IMR-90 (cell line): ENCODE results near the gene C20orf144. TPM values are rescaled to one million over a fixed set of nuclear protein-coding genes. Genes with fewer than 3 reads are reported as not detected.

Experiments used
- ATAC-seq: fragments of 200-7000 bp; cut with Tn5 transposase; 2 replicates; pipeline ENCODE4 v1.9.1; 2020; ENCODE audit warnings: low read depth, mild to moderate bottlenecking, moderate library complexity
- BruUV-seq: library from RNA; stranded (reverse); fragments of 400-500 nt; replicated peaks from 2 replicates; lab custom pipeline; 2021; lab: Mats Ljungman, UMichigan
- CTCF ChIA-PET: fragments of 300-600 bp; formaldehyde crosslinking; extraction: SDS; loops from one replicate; lab custom pipeline; 2021; ENCODE audit warnings: antibody characterized with exemption; lab: Yijun Ruan, JAX
- POLR2A ChIA-PET: fragments of 300-600 bp; sonication (Branson Sonifier 250); formaldehyde crosslinking; loops from one replicate; lab custom pipeline; 2022; ENCODE audit warnings: antibody characterized with exemption; ENCODE audit not compliant: unreplicated experiment; lab: Charles Lee
- DNase-seq: peaks from one replicate; pipeline ENCODE4 v3.0.0; 2013
- H2AFZ ChIP-seq: replicated peaks from 2 replicates; pipeline ENCODE3; 2013; ENCODE audit warnings: low read length, mild to moderate bottlenecking; ENCODE audit not compliant: poor library complexity
- H2AK5ac ChIP-seq: 2 replicates; pipeline ENCODE4 v1.6.1; 2013; ENCODE audit warnings: low read depth, low read length, inconsistent platforms
- H2AK9ac ChIP-seq: replicated peaks from 2 replicates; pipeline ENCODE3; 2013; ENCODE audit warnings: mild to moderate bottlenecking, low read depth, low read length, moderate library complexity; ENCODE audit not compliant: poor library complexity
- H2BK120ac ChIP-seq: 2 replicates; pipeline ENCODE4 v1.6.1; 2013; ENCODE audit warnings: low read depth, low read length, inconsistent platforms
- H2BK15ac ChIP-seq: 3 replicates; pipeline ENCODE4 v1.6.1; 2013; ENCODE audit warnings: low read depth, low read length, inconsistent platforms
- H2BK20ac ChIP-seq: 2 replicates; pipeline ENCODE4 v1.6.1; 2013; ENCODE audit warnings: low read depth, mild to moderate bottlenecking, inconsistent platforms, low read length, moderate library complexity
- H2BK5ac ChIP-seq: 2 replicates; pipeline ENCODE4 v1.6.1; 2013; ENCODE audit warnings: mild to moderate bottlenecking, low read depth, low read length, inconsistent platforms; ENCODE audit not compliant: poor library complexity, severe bottlenecking
- H3K14ac ChIP-seq: replicated peaks from 2 replicates; pipeline ENCODE4 v1.6.1; 2013; ENCODE audit warnings: low read depth, low read length, inconsistent platforms
- H3K18ac ChIP-seq: 2 replicates; pipeline ENCODE4 v1.6.1; 2013; ENCODE audit warnings: low read depth, low read length, control low read depth
- H3K23ac ChIP-seq: 2 replicates; pipeline ENCODE4 v1.6.1; 2013; ENCODE audit warnings: low read depth, low read length, inconsistent platforms
- H3K27ac ChIP-seq: 2 replicates; pipeline ENCODE4 v1.5.1; 2013; ENCODE audit warnings: mild to moderate bottlenecking, control low read depth, low read length; ENCODE audit not compliant: insufficient read depth
- H3K27me3 ChIP-seq: 2 replicates; pipeline ENCODE4 v1.6.1; 2013; ENCODE audit warnings: low read length; ENCODE audit not compliant: control insufficient read depth, insufficient read depth
- H3K36me3 ChIP-seq: 2 replicates; pipeline ENCODE4 v1.6.1; 2013; ENCODE audit warnings: low read length, mixed read lengths; ENCODE audit not compliant: control insufficient read depth, insufficient read depth
- H3K4ac ChIP-seq: 2 replicates; pipeline ENCODE4 v1.6.1; 2013; ENCODE audit warnings: low read depth, low read length, inconsistent platforms
- H3K4me1 ChIP-seq: 2 replicates; pipeline ENCODE4 v1.6.1; 2013; ENCODE audit warnings: low read length, mixed read lengths; ENCODE audit not compliant: control insufficient read depth, insufficient read depth
- H3K4me2 ChIP-seq: 2 replicates; pipeline ENCODE4 v1.6.1; 2013; ENCODE audit warnings: low read depth, mild to moderate bottlenecking, control low read depth, low read length, moderate library complexity
- H3K4me3 ChIP-seq: 2 replicates; pipeline ENCODE4 v1.5.1; 2013; ENCODE audit warnings: low read depth, mild to moderate bottlenecking, control low read depth, low read length, moderate library complexity; ENCODE audit not compliant: insufficient read depth
- H3K56ac ChIP-seq: 2 replicates; pipeline ENCODE4 v1.6.1; 2013; ENCODE audit warnings: low read length, inconsistent platforms; ENCODE audit not compliant: insufficient read depth; ENCODE audit errors: extremely low read depth
- H3K79me1 ChIP-seq, 2 experiments: 2 replicates each; pipeline ENCODE4 v1.6.1; 2013; ENCODE audit warnings: low read length in 2 of 2, inconsistent platforms in 1 of 2, low read depth in 1 of 2
- H3K9ac ChIP-seq: 2 replicates; pipeline ENCODE4 v1.6.1; 2013; ENCODE audit warnings: low read depth, low read length, control low read depth
- H3K9me1 ChIP-seq: 2 replicates; pipeline ENCODE4 v1.6.1; 2013; ENCODE audit warnings: low read length, inconsistent platforms; ENCODE audit not compliant: insufficient read depth
- H3K9me3 ChIP-seq: 2 replicates; pipeline ENCODE4 v1.6.1; 2013; ENCODE audit warnings: low read length; ENCODE audit not compliant: control insufficient read depth, insufficient read depth
- H4K20me1 ChIP-seq: 2 replicates; pipeline ENCODE4 v1.6.1; 2013; ENCODE audit warnings: low read length, inconsistent platforms; ENCODE audit not compliant: insufficient read depth
- H4K5ac ChIP-seq: 2 replicates; pipeline ENCODE4 v1.6.1; 2013; ENCODE audit warnings: mild to moderate bottlenecking, low read depth, low read length, control low read depth
- H4K8ac ChIP-seq, 2 experiments: 2 replicates each; pipeline ENCODE4 v1.6.1; 2013; ENCODE audit warnings: low read depth in 2 of 2, low read length in 2 of 2, control low read depth in 1 of 2, inconsistent platforms in 1 of 2
- H4K91ac ChIP-seq: 2 replicates; pipeline ENCODE4 v1.6.1; 2013; ENCODE audit warnings: low read depth, low read length, inconsistent platforms; ENCODE audit not compliant: insufficient read depth
- CTCF ChIP-seq: conservative IDR thresholded peaks from 2 replicates; pipeline ENCODE4 v1.5.1; 2012; ENCODE audit warnings: mild to moderate bottlenecking, low read depth, low read length, improper control_type of control experiment
- FOS ChIP-seq: fragments of 150-350 bp; IDR thresholded peaks from 2 replicates; pipeline ENCODE4 v1.6.1; 2016; ENCODE audit warnings: low read depth, low read length
- MAZ ChIP-seq: IDR thresholded peaks from 2 replicates; pipeline ENCODE4 v1.6.1; 2012; ENCODE audit warnings: low read depth, mild to moderate bottlenecking, low read length, improper control_type of control experiment, moderate library complexity, borderline replicate concordance
- MXI1 ChIP-seq: IDR thresholded peaks from 2 replicates; pipeline ENCODE4 v1.6.1; 2012; ENCODE audit warnings: low read depth, mild to moderate bottlenecking, low read length, moderate library complexity, borderline replicate concordance
- SMC3 ChIP-seq: fragments of 150-350 bp; IDR thresholded peaks from 2 replicates; pipeline ENCODE4 v1.6.1; 2016; ENCODE audit warnings: low read depth, mild to moderate bottlenecking, antibody characterized with exemption, low read length, moderate library complexity
- WGBS, 2 experiments: methylation state at CpG; one replicate each; pipeline versions ENCODE4 v1.1.5 to v1.1.7; 2013; ENCODE audit warnings: missing lambda C conversion rate in 2 of 2; ENCODE audit not compliant: insufficient read length in 1 of 2; ENCODE audit errors: extremely low coverage in 2 of 2; 5-methylcytosine and 5-hydroxymethylcytosine counted together
- dilution Hi-C: fragments of 300-500 bp; cut with HindIII; formaldehyde crosslinking; loops from one replicate; pipeline ENCODE4 v1.14.3; 2018; ENCODE audit warnings: low sequenced_read_pairs; ENCODE audit not compliant: unreplicated experiment
- in situ Hi-C: fragments of 300-500 bp; cut with MboI; formaldehyde crosslinking; loops from 3 replicates; pipeline ENCODE4 v1.14.3; 2019; ENCODE audit warnings: low sequenced_read_pairs, inconsistent platforms, mixed read lengths
- intact Hi-C: fragments of 100-400 bp; cut with micrococcal nuclease; formaldehyde crosslinking; loops from 2 replicates; pipeline ENCODE4 v1.10.0; 2022
- polyA plus RNA-seq, 3 experiments: library from polyadenylated mRNA; depleted of rRNA; stranded (reverse); fragments of >200 nt; gene quantifications; 2 replicates each; pipeline ENCODE4 v1.2.3, GENCODE V29; 2012; ENCODE audit warnings: low replicate concordance in 1 of 3
- total RNA-seq: library from RNA; depleted of rRNA; stranded (reverse); fragments of >200 nt; gene quantifications from 2 replicates; pipeline ENCODE4 v1.2.3, GENCODE V29; 2012

The C20orf144 gene
- total and polyA plus RNA-seq, 2 of the 4 experiments (the other 2 are of a cell fraction) = under 0.01 to 0.19 TPM

GRCh38 chr20:33635341-33635740, 26.8 kb upstream of the C20orf144 start:
- intact Hi-C loops = no loop called here
- no peak overlapping the region for H2BK20ac ChIP-seq
- TF ChIP-seq SMC3 (no peak), FOS (no peak), MXI1 (no peak), MAZ (no peak), CTCF (no peak)
- H4K8ac ChIP-seq = no peak overlapping the region
- H2AK5ac ChIP-seq = no peak overlapping the region
- no peak overlapping the region for H3K4me3 ChIP-seq
- BruUV-seq = no TSS peak
- ChIA-PET POLR2A (interaction anchor here (0.5 kb wide), 1 partner anchor 132 kb away, joined by 5 read pairs; no protein-coding TSS in a partner anchor), CTCF (interaction anchor here (0.6 kb wide), 1 partner anchor 119 kb away, joined by 3 read pairs; no protein-coding TSS in a partner anchor)
- H3K9ac ChIP-seq = no peak overlapping the region
- H4K91ac ChIP-seq = no peak overlapping the region
- dilution Hi-C loops = no loop called here
- H4K20me1 ChIP-seq = no peaks in the 10 kb centered on the region; the same call in 1 of the 2 replicates
- H3K9me3 ChIP-seq = no peaks in the 10 kb centered on the region
- in situ Hi-C loops = no loop called here
- no peak overlapping the region for H2BK120ac ChIP-seq
- no peak overlapping the region for H4K5ac ChIP-seq
- no peak overlapping the region for H3K4me2 ChIP-seq
- H3K18ac ChIP-seq = no peak overlapping the region
- no peak overlapping the region for H3K14ac ChIP-seq
- H2AK9ac ChIP-seq = no peak overlapping the region
- H3K27ac ChIP-seq = no peak overlapping the region
- H2BK5ac ChIP-seq = no peak overlapping the region
- DNase-seq (no peak), ATAC-seq (no peak)
- no peak overlapping the region for H3K23ac ChIP-seq
- H3K36me3 ChIP-seq = peaks cover 39% of the 10 kb centered on the region
- H3K9me1 ChIP-seq = peaks cover 16% of the 10 kb centered on the region; the same call in 1 of the 2 replicates
- no peaks in the 10 kb centered on the region for H3K27me3 ChIP-seq
- H3K79me1 ChIP-seq = no peaks in the 10 kb centered on the region
- no peak overlapping the region for H3K4ac ChIP-seq
- H2BK15ac ChIP-seq = no peak overlapping the region
- no CpG with 5 or more reads among the region's 3 CpGs for WGBS, 2 experiments
- no peaks in the 10 kb centered on the region; the same call in 1 of the 2 replicates for H3K4me1 ChIP-seq
- H2AFZ ChIP-seq = no peak overlapping the region
- H3K56ac ChIP-seq = no peak overlapping the region
